Measurements from ENCODE around the gene PPFIBP1.

PPFIBP1 gene

GRCh38 chr12:27561535-27562350 is 37.7 kb downstream of the PPFIBP1 start:
- DNase-seq (ENCODE audit: low spot score), result no peak
- Histone ChIP-seq H3K27ac (no peak overlapping the region), H3K4me3 (no peak overlapping the region)

GRCh38 chr12:27564612-27565213 is 40.7 kb downstream of the PPFIBP1 start:
- no peak for DNase-seq (ENCODE audit: low spot score)
- TF ChIP-seq CTCF (IDR thresholded peaks at IDR 0.05), result no peak
- no peak overlapping the region for H3K4me3 ChIP-seq
- no peak overlapping the region for H3K27ac ChIP-seq

More at GRCh38 chr12:27561535-27562350, 37.7 kb downstream of the PPFIBP1 start:
- TF ChIP-seq CTCF (IDR thresholded peaks at IDR 0.05), result no peak

- DNase-seq (ENCODE audit: low spot score), result no peak
- H3K4me3 ChIP-seq, result no peak overlapping the region
- TF ChIP-seq CTCF (IDR thresholded peaks at IDR 0.05), result no peak
- no peak overlapping the region for H3K27ac ChIP-seq
Measured at GRCh38 chr12:27566159-27566558, 42.2 kb downstream of the PPFIBP1 start.

- TF ChIP-seq CTCF (IDR thresholded peaks at IDR 0.05), result no peak
- DNase-seq (ENCODE audit: low spot score), result no peak
- H3K27ac ChIP-seq, result no peak overlapping the region
- no peak overlapping the region for H3K4me3 ChIP-seq
Measured at GRCh38 chr12:27566626-27567025, 42.6 kb downstream of the PPFIBP1 start.

- no peak for TF ChIP-seq CTCF (IDR thresholded peaks at IDR 0.05)
- H3K27ac ChIP-seq, result no peak overlapping the region
- no peak overlapping the region for H3K4me3 ChIP-seq
- DNase-seq (ENCODE audit: low spot score), result no peak
Measured at GRCh38 chr12:27571463-27571862, 47.5 kb downstream of the PPFIBP1 start.

- TF ChIP-seq CTCF (IDR thresholded peaks at IDR 0.05), result no peak
- Histone ChIP-seq H3K27ac (no peak overlapping the region), H3K4me3 (no peak overlapping the region)
- no peak for DNase-seq (ENCODE audit: low spot score)
Measured at GRCh38 chr12:27572486-27573255, 48.7 kb downstream of the PPFIBP1 start.

Data from coronary artery (tissue), 2 donors.